Trophoblast cell (in vitro differentiated cells and primary cell): ENCODE measurements around the gene DAAM2.

Experiments
- DNase-seq, 2 donors: peaks; one replicate each; pipeline ENCODE4 v3.0.0-alpha.2; 2016
- H2AFZ ChIP-seq: 2 replicates; pipeline ENCODE4 v1.6.1; 2013; ENCODE audit warnings: low read length, moderate library complexity, mild to moderate bottlenecking; ENCODE audit not compliant: insufficient read depth, poor library complexity
- H2AK5ac ChIP-seq: 2 replicates; pipeline ENCODE4 v1.6.1; 2013; ENCODE audit warnings: mild to moderate bottlenecking, low read length
- H2BK120ac ChIP-seq: 2 replicates; pipeline ENCODE4 v1.6.1; 2013; ENCODE audit warnings: low read length, mild to moderate bottlenecking, moderate library complexity; ENCODE audit not compliant: insufficient read depth, poor library complexity
- H2BK12ac ChIP-seq: 2 replicates; pipeline ENCODE4 v1.6.1; 2013; ENCODE audit warnings: mild to moderate bottlenecking, low read length, moderate library complexity
- H2BK5ac ChIP-seq: 2 replicates; pipeline ENCODE4 v1.6.1; 2013; ENCODE audit warnings: low read length, low read depth, moderate library complexity, mild to moderate bottlenecking; ENCODE audit not compliant: poor library complexity
- H3K14ac ChIP-seq: 2 replicates; pipeline ENCODE4 v1.6.1; 2013; ENCODE audit warnings: mild to moderate bottlenecking, low read length
- H3K18ac ChIP-seq: 2 replicates; pipeline ENCODE4 v1.6.1; 2013; ENCODE audit warnings: mild to moderate bottlenecking, low read length
- H3K23ac ChIP-seq: 2 replicates; pipeline ENCODE4 v1.6.1; 2013; ENCODE audit warnings: low read length
- H3K27ac ChIP-seq: 2 replicates; pipeline ENCODE4 v1.5.1; 2013; ENCODE audit warnings: low read depth, mild to moderate bottlenecking, inconsistent platforms, low read length, moderate library complexity
- H3K27me3 ChIP-seq: 2 replicates; pipeline ENCODE4 v1.6.1; 2013; ENCODE audit warnings: inconsistent platforms, mild to moderate bottlenecking, low read length, moderate library complexity; ENCODE audit not compliant: insufficient read depth
- H3K36me3 ChIP-seq, 2 experiments: 1 replicate in 1 of 2; 2 replicates in 1 of 2; pipeline ENCODE4 v1.6.1; 2013; ENCODE audit warnings: low read length in 2 of 2, mild to moderate bottlenecking in 2 of 2, moderate library complexity in 1 of 2; ENCODE audit not compliant: insufficient read depth in 2 of 2, control insufficient read depth in 1 of 2
- H3K4ac ChIP-seq: 2 replicates; pipeline ENCODE4 v1.6.1; 2013; ENCODE audit warnings: low read depth, mild to moderate bottlenecking, low read length, moderate library complexity
- H3K4me1 ChIP-seq, 2 experiments: 1 replicate in 1 of 2; 2 replicates in 1 of 2; pipeline ENCODE4 v1.6.1; 2013; ENCODE audit warnings: low read length in 2 of 2, mild to moderate bottlenecking in 2 of 2, moderate library complexity in 1 of 2; ENCODE audit not compliant: insufficient read depth in 2 of 2, control insufficient read depth in 1 of 2
- H3K4me2 ChIP-seq: 2 replicates; pipeline ENCODE4 v1.6.1; 2013; ENCODE audit warnings: inconsistent platforms, mild to moderate bottlenecking, low read length, moderate library complexity
- H3K4me3 ChIP-seq: 2 replicates; pipeline ENCODE4 v1.5.1; 2013; ENCODE audit warnings: mild to moderate bottlenecking, low read depth, low read length, inconsistent platforms
- H3K79me1 ChIP-seq: one replicate; pipeline ENCODE4 v1.6.1; 2013; ENCODE audit warnings: low read length
- H3K79me2 ChIP-seq: 2 replicates; pipeline ENCODE4 v1.6.1; 2013; ENCODE audit warnings: low read length, mild to moderate bottlenecking; ENCODE audit not compliant: control insufficient read depth, insufficient read depth, poor library complexity
- H3K9ac ChIP-seq: 2 replicates; pipeline ENCODE4 v1.6.1; 2013; ENCODE audit warnings: mild to moderate bottlenecking, low read length
- H3K9me3 ChIP-seq: 2 replicates; pipeline ENCODE4 v1.6.1; 2013; ENCODE audit warnings: low read depth, mild to moderate bottlenecking, control low read depth, inconsistent platforms, low read length; ENCODE audit not compliant: insufficient read depth
- H4K12ac ChIP-seq: 2 replicates; pipeline ENCODE4 v1.6.1; 2013; ENCODE audit warnings: low read depth, mild to moderate bottlenecking, low read length, moderate library complexity
- H4K8ac ChIP-seq: 2 replicates; pipeline ENCODE4 v1.6.1; 2013; ENCODE audit warnings: low read depth, mild to moderate bottlenecking, low read length, moderate library complexity
- H4K91ac ChIP-seq: one replicate; pipeline ENCODE4 v1.6.1; 2013; ENCODE audit warnings: low read depth, mild to moderate bottlenecking, low read length, moderate library complexity
- WGBS: extraction: QIAGEN DNeasy Blood & Tissue Kit; methylation state at CpG from one replicate; pipeline ENCODE4 v1.1.7; 2013; ENCODE audit warnings: missing lambda C conversion rate; ENCODE audit not compliant: insufficient read length, insufficient coverage; ENCODE audit errors: extremely low coverage; 5-methylcytosine and 5-hydroxymethylcytosine counted together

The DAAM2 gene

GRCh38 chr6:39926668-39927067, 134.5 kb downstream of the DAAM2 start:
- no peak overlapping the region for H3K4me2 ChIP-seq
- H4K91ac ChIP-seq, result no peak overlapping the region
- DNase-seq, result no peak
- H3K4me3 ChIP-seq, result no peak overlapping the region
- H3K27ac ChIP-seq, result no peak overlapping the region
- H2BK120ac ChIP-seq, result no peak overlapping the region
- H3K18ac ChIP-seq, result no peak overlapping the region
- no peak overlapping the region for H2BK5ac ChIP-seq
- no peak overlapping the region for H2AK5ac ChIP-seq
- H3K4ac ChIP-seq, result no peak overlapping the region
- no peaks in the 10 kb centered on the region for H3K79me1 ChIP-seq
- no peak overlapping the region for H4K12ac ChIP-seq
- H3K27me3 ChIP-seq, result no peaks in the 10 kb centered on the region
- H3K9ac ChIP-seq, result no peak overlapping the region
- no peak overlapping the region for H4K8ac ChIP-seq
- H2BK12ac ChIP-seq, result no peak overlapping the region
- no peaks in the 10 kb centered on the region for H3K4me1 ChIP-seq
- H3K79me2 ChIP-seq, result no peaks in the 10 kb centered on the region
- no peak overlapping the region for H3K23ac ChIP-seq
- no peaks in the 10 kb centered on the region for H3K9me3 ChIP-seq
- no CpG with 5 or more reads among the region's 3 CpGs for WGBS
- H2AFZ ChIP-seq, result no peak overlapping the region
- H3K36me3 ChIP-seq, result peaks cover 0 to 2% of the 10 kb centered on the region in 2 experiments
- H3K14ac ChIP-seq, result no peak overlapping the region

- H3K9me3 ChIP-seq, result no peaks in the 10 kb centered on the region
- H3K4ac ChIP-seq, result no peak overlapping the region
- H4K12ac ChIP-seq, result no peak overlapping the region
- H3K79me1 ChIP-seq, result no peaks in the 10 kb centered on the region
- no peak for DNase-seq
- no peak overlapping the region for H4K91ac ChIP-seq
- no peak overlapping the region for H3K14ac ChIP-seq
- no peak overlapping the region for H2BK5ac ChIP-seq
- WGBS, result no CpG with 5 or more reads among the region's 11 CpGs
- H3K4me2 ChIP-seq, result no peak overlapping the region
- H3K18ac ChIP-seq, result no peak overlapping the region
- H2BK12ac ChIP-seq, result no peak overlapping the region
- H3K4me3 ChIP-seq, result no peak overlapping the region
- no peak overlapping the region for H3K23ac ChIP-seq
- no peaks in the 10 kb centered on the region for H3K4me1 ChIP-seq
- no peak overlapping the region for H2BK120ac ChIP-seq
- H3K79me2 ChIP-seq, result no peaks in the 10 kb centered on the region
- H2AFZ ChIP-seq, result no peak overlapping the region
- H3K27ac ChIP-seq, result no peak overlapping the region
- H3K9ac ChIP-seq, result no peak overlapping the region
- H3K27me3 ChIP-seq, result no peaks in the 10 kb centered on the region
- H3K36me3 ChIP-seq, result peaks cover 0 to under 1% of the 10 kb centered on the region in 2 experiments
- H4K8ac ChIP-seq, result no peak overlapping the region
- no peak overlapping the region for H2AK5ac ChIP-seq
Observed at GRCh38 chr6:39927159-39927558, 135.0 kb downstream of the DAAM2 start.

- no peak overlapping the region for H2BK5ac ChIP-seq
- no peaks in the 10 kb centered on the region for H3K36me3 ChIP-seq
- peaks cover 3% of the 10 kb centered on the region for H3K79me2 ChIP-seq
- no peaks in the 10 kb centered on the region for H3K9me3 ChIP-seq
- H3K9ac ChIP-seq, result no peak overlapping the region
- no peak overlapping the region for H2AK5ac ChIP-seq
- no peak overlapping the region for H2BK120ac ChIP-seq
- no peak overlapping the region for H4K8ac ChIP-seq
- no peaks in the 10 kb centered on the region for H3K27me3 ChIP-seq
- no peak overlapping the region for H3K4ac ChIP-seq
- H4K12ac ChIP-seq, result no peak overlapping the region
- peaks cover 2 to 4% of the 10 kb centered on the region in 2 experiments for H3K4me1 ChIP-seq
- no peak overlapping the region for H3K4me3 ChIP-seq
- DNase-seq, result peak in 1 of 2 donors; percentile 30
- H3K18ac ChIP-seq, result no peak overlapping the region
- H3K79me1 ChIP-seq, result no peaks in the 10 kb centered on the region
- H4K91ac ChIP-seq, result no peak overlapping the region
- H3K27ac ChIP-seq, result no peak overlapping the region
- H2AFZ ChIP-seq, result no peak overlapping the region
- no peak overlapping the region for H3K23ac ChIP-seq
- WGBS, result no CpG with 5 or more reads among the region's 9 CpGs
- no peak overlapping the region for H3K14ac ChIP-seq
- H2BK12ac ChIP-seq, result no peak overlapping the region
- no peak overlapping the region for H3K4me2 ChIP-seq
Observed at GRCh38 chr6:39929039-39929732, 137.0 kb downstream of the DAAM2 start.

GRCh38 chr6:39929733-39930461, 137.7 kb downstream of the DAAM2 start:
- Histone ChIP-seq H2BK5ac (no peak overlapping the region), H3K14ac (no peak overlapping the region), H3K4ac (no peak overlapping the region), H3K23ac (no peak overlapping the region), H3K27me3 (no peaks in the 10 kb centered on the region), H3K4me3 (no peak overlapping the region), H2BK120ac (no peak overlapping the region), H2BK12ac (no peak overlapping the region), H3K18ac (no peak overlapping the region), H4K91ac (no peak overlapping the region), H2AFZ (no peak overlapping the region), H4K8ac (no peak overlapping the region), H3K27ac (no peak overlapping the region), H4K12ac (no peak overlapping the region), H3K9me3 (no peaks in the 10 kb centered on the region), H2AK5ac (no peak overlapping the region), H3K4me2 (no peak overlapping the region), H3K36me3 (no peaks in the 10 kb centered on the region), H3K4me1 (peaks cover 4 to 6% of the 10 kb centered on the region in 2 experiments), H3K79me2 (peaks cover 3% of the 10 kb centered on the region), H3K79me1 (no peaks in the 10 kb centered on the region), H3K9ac (no peak overlapping the region)
- no peak for DNase-seq
- no CpG with 5 or more reads among the region's 11 CpGs for WGBS
